Trophoblast cell (in vitro differentiated cells and primary cell): Measurements from ENCODE around the gene MAPK8IP2.
"Not testable (repeated sequence)": the region's sequence is repeated elsewhere in the genome, so short reads cannot be mapped to it uniquely, and the experiment has no call there.

Experiments used
- DNase-seq, 2 donors: peaks; one replicate each; pipeline ENCODE4 v3.0.0-alpha.2; 2016
- H2AFZ ChIP-seq: 2 replicates; pipeline ENCODE4 v1.6.1; 2013; ENCODE audit warnings: low read length, moderate library complexity, mild to moderate bottlenecking; ENCODE audit not compliant: insufficient read depth, poor library complexity
- H2AK5ac ChIP-seq: 2 replicates; pipeline ENCODE4 v1.6.1; 2013; ENCODE audit warnings: mild to moderate bottlenecking, low read length
- H2BK120ac ChIP-seq: 2 replicates; pipeline ENCODE4 v1.6.1; 2013; ENCODE audit warnings: low read length, mild to moderate bottlenecking, moderate library complexity; ENCODE audit not compliant: insufficient read depth, poor library complexity
- H2BK12ac ChIP-seq: 2 replicates; pipeline ENCODE4 v1.6.1; 2013; ENCODE audit warnings: mild to moderate bottlenecking, low read length, moderate library complexity
- H2BK5ac ChIP-seq: 2 replicates; pipeline ENCODE4 v1.6.1; 2013; ENCODE audit warnings: low read length, low read depth, moderate library complexity, mild to moderate bottlenecking; ENCODE audit not compliant: poor library complexity
- H3K14ac ChIP-seq: 2 replicates; pipeline ENCODE4 v1.6.1; 2013; ENCODE audit warnings: mild to moderate bottlenecking, low read length
- H3K18ac ChIP-seq: 2 replicates; pipeline ENCODE4 v1.6.1; 2013; ENCODE audit warnings: mild to moderate bottlenecking, low read length
- H3K23ac ChIP-seq: 2 replicates; pipeline ENCODE4 v1.6.1; 2013; ENCODE audit warnings: low read length
- H3K27ac ChIP-seq: 2 replicates; pipeline ENCODE4 v1.5.1; 2013; ENCODE audit warnings: low read depth, mild to moderate bottlenecking, inconsistent platforms, low read length, moderate library complexity
- H3K27me3 ChIP-seq: 2 replicates; pipeline ENCODE4 v1.6.1; 2013; ENCODE audit warnings: inconsistent platforms, mild to moderate bottlenecking, low read length, moderate library complexity; ENCODE audit not compliant: insufficient read depth
- H3K36me3 ChIP-seq, 2 experiments: 1 replicate in 1 of 2; 2 replicates in 1 of 2; pipeline ENCODE4 v1.6.1; 2013; ENCODE audit warnings: low read length in 2 of 2, mild to moderate bottlenecking in 2 of 2, moderate library complexity in 1 of 2; ENCODE audit not compliant: insufficient read depth in 2 of 2, control insufficient read depth in 1 of 2
- H3K4ac ChIP-seq: 2 replicates; pipeline ENCODE4 v1.6.1; 2013; ENCODE audit warnings: low read depth, mild to moderate bottlenecking, low read length, moderate library complexity
- H3K4me1 ChIP-seq, 2 experiments: 1 replicate in 1 of 2; 2 replicates in 1 of 2; pipeline ENCODE4 v1.6.1; 2013; ENCODE audit warnings: low read length in 2 of 2, mild to moderate bottlenecking in 2 of 2, moderate library complexity in 1 of 2; ENCODE audit not compliant: insufficient read depth in 2 of 2, control insufficient read depth in 1 of 2
- H3K4me2 ChIP-seq: 2 replicates; pipeline ENCODE4 v1.6.1; 2013; ENCODE audit warnings: inconsistent platforms, mild to moderate bottlenecking, low read length, moderate library complexity
- H3K4me3 ChIP-seq: 2 replicates; pipeline ENCODE4 v1.5.1; 2013; ENCODE audit warnings: mild to moderate bottlenecking, low read depth, low read length, inconsistent platforms
- H3K79me1 ChIP-seq: one replicate; pipeline ENCODE4 v1.6.1; 2013; ENCODE audit warnings: low read length
- H3K79me2 ChIP-seq: 2 replicates; pipeline ENCODE4 v1.6.1; 2013; ENCODE audit warnings: low read length, mild to moderate bottlenecking; ENCODE audit not compliant: control insufficient read depth, insufficient read depth, poor library complexity
- H3K9ac ChIP-seq: 2 replicates; pipeline ENCODE4 v1.6.1; 2013; ENCODE audit warnings: mild to moderate bottlenecking, low read length
- H3K9me3 ChIP-seq: 2 replicates; pipeline ENCODE4 v1.6.1; 2013; ENCODE audit warnings: low read depth, mild to moderate bottlenecking, control low read depth, inconsistent platforms, low read length; ENCODE audit not compliant: insufficient read depth
- H4K12ac ChIP-seq: 2 replicates; pipeline ENCODE4 v1.6.1; 2013; ENCODE audit warnings: low read depth, mild to moderate bottlenecking, low read length, moderate library complexity
- H4K8ac ChIP-seq: 2 replicates; pipeline ENCODE4 v1.6.1; 2013; ENCODE audit warnings: low read depth, mild to moderate bottlenecking, low read length, moderate library complexity
- H4K91ac ChIP-seq: one replicate; pipeline ENCODE4 v1.6.1; 2013; ENCODE audit warnings: low read depth, mild to moderate bottlenecking, low read length, moderate library complexity
- WGBS: extraction: QIAGEN DNeasy Blood & Tissue Kit; methylation state at CpG from one replicate; pipeline ENCODE4 v1.1.7; 2013; ENCODE audit warnings: missing lambda C conversion rate; ENCODE audit not compliant: insufficient read length, insufficient coverage; ENCODE audit errors: extremely low coverage; 5-methylcytosine and 5-hydroxymethylcytosine counted together

The MAPK8IP2 gene

GRCh38 chr22:50613291-50613981, 12.8 kb downstream of the MAPK8IP2 start:
- Histone ChIP-seq H3K9me3 (no peaks in the 10 kb centered on the region), H2BK120ac (no peak overlapping the region), H2BK12ac (no peak overlapping the region), H3K4me3 (peak overlapping the region; percentile 53), H3K4me2 (no peak overlapping the region), H2AFZ (no peak overlapping the region), H3K4ac (no peak overlapping the region), H3K27me3 (no peaks in the 10 kb centered on the region), H3K18ac (no peak overlapping the region), H3K23ac (no peak overlapping the region), H4K8ac (no peak overlapping the region), H4K91ac (no peak overlapping the region), H2BK5ac (no peak overlapping the region), H2AK5ac (no peak overlapping the region), H4K12ac (no peak overlapping the region), H3K27ac (no peak overlapping the region), H3K14ac (no peak overlapping the region), H3K36me3 (no peaks in the 10 kb centered on the region), H3K4me1 (peaks cover 0 to 4% of the 10 kb centered on the region in 2 experiments), H3K79me1 (no peaks in the 10 kb centered on the region), H3K9ac (no peak overlapping the region), H3K79me2 (no peaks in the 10 kb centered on the region)
- DNase-seq = no peak
- no CpG with 5 or more reads among the region's 22 CpGs for WGBS

GRCh38 chr22:50614296-50614695, 13.7 kb downstream of the MAPK8IP2 start:
- not testable (repeated sequence) for H3K18ac ChIP-seq, H4K8ac ChIP-seq, H3K4me3 ChIP-seq, H3K27me3 ChIP-seq, H3K14ac ChIP-seq, H2BK120ac ChIP-seq, H4K12ac ChIP-seq, DNase-seq, H3K79me2 ChIP-seq, H3K9ac ChIP-seq, H3K4ac ChIP-seq, H3K27ac ChIP-seq, H3K36me3 ChIP-seq, H3K4me1 ChIP-seq, H3K4me2 ChIP-seq, H4K91ac ChIP-seq, H3K9me3 ChIP-seq, H3K79me1 ChIP-seq, H2AFZ ChIP-seq, H3K23ac ChIP-seq, H2AK5ac ChIP-seq, H2BK5ac ChIP-seq, H2BK12ac ChIP-seq
- no CpG with 5 or more reads among the region's 3 CpGs for WGBS

DNA sequence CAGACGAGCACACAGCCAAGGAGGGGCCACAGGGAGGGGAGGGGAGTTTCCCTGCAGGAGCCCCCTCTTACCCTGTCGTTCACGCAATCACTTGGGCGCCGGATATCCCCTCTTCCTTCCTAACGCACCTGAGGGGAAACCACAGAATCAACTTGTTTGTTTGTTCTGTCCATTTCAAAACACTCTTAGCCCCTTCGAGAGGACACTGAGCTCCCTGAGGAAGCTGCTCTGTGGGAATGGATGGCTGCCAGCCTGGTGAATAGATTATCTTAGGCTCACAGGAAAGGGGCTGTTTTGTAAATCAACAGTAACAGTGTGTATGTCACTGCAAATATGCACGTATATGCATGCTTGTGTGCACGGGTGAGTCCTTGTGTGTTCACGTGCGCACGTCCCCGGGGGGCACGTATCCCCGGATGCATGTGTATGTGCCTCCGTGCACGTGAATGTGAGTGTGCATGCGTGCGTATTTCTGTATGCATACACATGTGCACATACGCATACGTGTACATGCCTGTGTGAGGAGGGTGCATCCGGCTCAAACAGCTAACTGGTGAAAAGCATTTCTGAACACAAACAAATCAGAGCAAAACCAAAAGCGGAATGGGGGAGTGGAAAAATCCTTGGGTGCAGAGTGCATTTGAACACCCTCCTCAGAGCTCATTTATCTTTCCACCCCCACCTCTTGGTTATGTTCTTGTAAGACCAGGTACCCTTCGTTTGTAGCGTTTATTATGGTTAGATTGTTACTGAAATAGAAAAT, 20.2 kb downstream of the MAPK8IP2 start:
- Histone ChIP-seq H3K79me2 (no peaks in the 10 kb centered on the region), H2BK12ac (no peak overlapping the region), H3K36me3 (peaks cover 6 to 7% of the 10 kb centered on the region in 2 experiments), H3K4me3 (no peak overlapping the region), H4K91ac (no peak overlapping the region), H4K12ac (no peak overlapping the region), H3K4me2 (no peak overlapping the region), H3K18ac (no peak overlapping the region), H2AK5ac (no peak overlapping the region), H3K27me3 (no peaks in the 10 kb centered on the region), H4K8ac (no peak overlapping the region), H3K4ac (no peak overlapping the region), H3K9ac (no peak overlapping the region), H2BK120ac (no peak overlapping the region), H3K14ac (no peak overlapping the region), H3K27ac (no peak overlapping the region), H3K79me1 (no peaks in the 10 kb centered on the region), H3K4me1 (no peaks in the 10 kb centered on the region), H2AFZ (no peak overlapping the region), H2BK5ac (no peak overlapping the region), H3K9me3 (peaks cover 1% of the 10 kb centered on the region), H3K23ac (no peak overlapping the region)
- no CpG with 5 or more reads among the region's 25 CpGs for WGBS
- DNase-seq = no peak

DNA sequence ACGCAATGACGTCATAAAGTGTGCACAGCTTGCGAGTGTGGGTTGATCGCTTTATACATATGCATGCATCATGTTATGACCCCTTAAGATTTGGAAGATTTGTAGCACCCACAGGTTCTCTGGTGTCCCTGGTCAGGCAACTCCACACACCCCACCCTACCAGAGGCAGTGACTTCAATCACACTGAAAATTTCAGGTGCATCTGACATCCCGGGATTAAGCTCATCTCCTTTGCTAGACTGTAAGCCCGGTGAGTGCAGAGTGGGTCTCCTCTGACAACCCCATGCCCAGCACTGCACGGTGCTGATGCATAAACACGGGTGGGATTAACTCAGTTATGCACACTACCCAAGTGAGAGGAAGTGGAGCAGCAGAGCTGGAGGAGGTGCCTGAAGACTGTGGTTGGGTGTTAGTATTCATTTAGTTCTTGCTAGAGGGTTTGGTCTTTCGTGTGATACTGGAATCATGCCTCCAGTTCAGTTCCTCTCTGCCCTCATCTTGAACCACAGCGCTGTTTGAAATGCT, 20.8 kb downstream of the MAPK8IP2 start:
- H3K27ac ChIP-seq = no peak overlapping the region
- no peak overlapping the region for H3K4me3 ChIP-seq
- peak in 1 of 2 donors; percentile 18 for DNase-seq
- H3K27me3 ChIP-seq = no peaks in the 10 kb centered on the region
- H3K14ac ChIP-seq = no peak overlapping the region
- no peak overlapping the region for H4K91ac ChIP-seq
- H3K79me1 ChIP-seq = no peaks in the 10 kb centered on the region
- no peak overlapping the region for H2AK5ac ChIP-seq
- H3K79me2 ChIP-seq = no peaks in the 10 kb centered on the region
- no peak overlapping the region for H2BK5ac ChIP-seq
- H3K4ac ChIP-seq = no peak overlapping the region
- no CpG with 5 or more reads among the region's 10 CpGs for WGBS
- no peak overlapping the region for H2BK120ac ChIP-seq
- no peak overlapping the region for H4K12ac ChIP-seq
- no peaks in the 10 kb centered on the region for H3K4me1 ChIP-seq
- H3K23ac ChIP-seq = no peak overlapping the region
- H3K9me3 ChIP-seq = peaks cover 1% of the 10 kb centered on the region
- peaks cover 9 to 13% of the 10 kb centered on the region in 2 experiments for H3K36me3 ChIP-seq
- no peak overlapping the region for H3K4me2 ChIP-seq
- H2AFZ ChIP-seq = no peak overlapping the region
- no peak overlapping the region for H2BK12ac ChIP-seq
- no peak overlapping the region for H4K8ac ChIP-seq
- no peak overlapping the region for H3K18ac ChIP-seq
- no peak overlapping the region for H3K9ac ChIP-seq
